IPS-NIHi11 (cell line): ENCODE results near the gene TTC22.

Experiments
- DNase-seq: peaks from one replicate; pipeline ENCODE4 v3.0.0; 2012; ENCODE audit warnings: mixed read lengths, low spot score

Gene TTC22

DNA sequence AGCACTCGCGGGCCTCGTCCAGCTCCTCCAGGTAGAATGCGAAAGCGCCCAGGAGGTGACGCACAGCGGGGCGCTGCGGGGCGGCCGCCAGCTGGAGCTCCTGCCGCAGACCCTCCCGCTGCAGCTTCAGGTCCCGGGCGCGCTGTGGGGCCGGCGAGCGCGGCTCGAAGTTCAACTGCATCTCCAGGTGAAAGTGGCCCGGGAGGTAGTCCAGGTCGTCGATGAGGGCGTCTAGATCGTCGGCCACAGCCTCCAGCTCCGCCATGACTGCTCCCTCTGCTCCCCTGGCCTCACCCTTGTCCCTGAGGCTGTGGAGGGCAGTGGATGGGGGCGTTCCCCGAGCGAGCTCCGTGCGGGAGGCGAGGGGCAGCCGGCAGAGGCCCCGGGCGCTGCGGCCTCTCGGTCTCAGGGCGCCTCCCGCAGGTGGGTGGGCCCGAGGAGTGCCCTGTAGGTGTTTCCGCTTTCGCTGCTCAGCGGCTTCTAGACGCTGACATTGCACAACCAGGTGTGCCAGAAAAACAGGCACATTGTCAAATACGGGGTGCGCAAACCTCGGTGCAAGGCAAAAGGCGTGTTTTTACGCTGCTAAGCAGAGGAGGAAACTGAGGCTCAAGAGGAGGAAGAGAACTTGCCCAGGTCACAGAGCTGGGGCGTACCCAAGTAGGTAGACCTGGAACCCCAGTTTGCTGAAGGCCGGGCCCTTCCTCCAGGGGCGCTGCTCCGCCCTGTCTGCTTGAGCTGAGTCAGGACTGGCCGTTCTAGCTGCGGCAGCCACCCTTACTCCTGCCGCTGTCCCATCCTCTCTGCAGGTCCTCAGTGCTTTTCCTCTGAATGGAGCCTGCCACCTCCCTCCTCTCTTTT lies at the start of gene TTC22:
TSS of gene TTC22 (minus strand) at position 425 of the 861 bp plus-strand sequence. CDS start at position 265, 160 bp downstream.
- peak; percentile 78 for DNase-seq

DNA sequence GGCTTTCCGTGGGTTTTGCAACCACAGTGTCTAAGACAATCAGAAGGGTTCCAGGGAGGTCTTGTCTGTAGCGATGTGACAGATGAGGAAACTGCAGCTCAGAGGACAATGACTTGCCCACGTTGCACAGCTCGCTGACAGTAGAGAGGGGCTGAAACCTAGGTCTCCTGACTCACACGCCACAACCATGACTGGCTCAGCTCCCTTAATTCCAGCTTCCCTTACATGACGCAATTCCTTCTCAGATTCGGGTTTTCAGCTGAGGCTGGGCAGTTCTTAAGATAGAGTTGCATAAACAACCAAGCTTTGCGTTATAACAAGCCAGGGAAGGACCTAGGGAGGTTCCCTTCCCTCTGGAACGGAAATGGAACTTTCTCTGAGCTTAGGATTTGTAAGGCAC lies 49.6 kb upstream of the TTC22 start:
- no peak for DNase-seq

DNA sequence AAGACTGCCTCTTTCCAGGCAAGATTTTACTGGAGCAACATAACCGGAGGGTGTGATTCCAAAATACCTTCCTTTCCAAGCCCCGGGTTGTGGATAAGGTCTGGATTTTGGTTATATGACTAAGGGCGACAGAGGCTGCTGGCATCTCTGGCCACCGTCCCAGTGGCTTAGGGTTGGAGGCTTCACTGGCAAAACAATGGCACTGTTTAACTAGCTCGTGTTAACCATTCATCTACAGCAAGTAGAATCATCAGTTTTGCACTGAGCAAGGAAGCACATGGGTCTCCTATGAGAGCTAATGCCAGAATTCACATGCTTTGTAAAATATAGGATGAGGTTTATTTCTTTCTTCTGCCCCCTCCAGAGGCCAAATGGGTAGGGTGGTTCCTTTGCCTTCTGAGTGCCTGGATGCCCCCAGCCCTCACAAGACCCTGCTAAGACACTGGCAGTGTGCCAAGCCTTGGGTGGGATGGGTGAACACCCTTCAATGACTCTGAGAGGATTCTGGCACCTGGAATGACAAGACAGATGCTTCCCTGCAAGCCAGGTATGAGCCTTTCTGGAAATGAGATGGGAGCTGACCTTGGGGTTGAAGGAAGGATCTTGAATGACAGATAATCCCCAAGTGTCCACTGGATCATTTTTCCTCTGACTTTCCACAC lies 49.1 kb upstream of the TTC22 start:
- no peak for DNase-seq

DNA sequence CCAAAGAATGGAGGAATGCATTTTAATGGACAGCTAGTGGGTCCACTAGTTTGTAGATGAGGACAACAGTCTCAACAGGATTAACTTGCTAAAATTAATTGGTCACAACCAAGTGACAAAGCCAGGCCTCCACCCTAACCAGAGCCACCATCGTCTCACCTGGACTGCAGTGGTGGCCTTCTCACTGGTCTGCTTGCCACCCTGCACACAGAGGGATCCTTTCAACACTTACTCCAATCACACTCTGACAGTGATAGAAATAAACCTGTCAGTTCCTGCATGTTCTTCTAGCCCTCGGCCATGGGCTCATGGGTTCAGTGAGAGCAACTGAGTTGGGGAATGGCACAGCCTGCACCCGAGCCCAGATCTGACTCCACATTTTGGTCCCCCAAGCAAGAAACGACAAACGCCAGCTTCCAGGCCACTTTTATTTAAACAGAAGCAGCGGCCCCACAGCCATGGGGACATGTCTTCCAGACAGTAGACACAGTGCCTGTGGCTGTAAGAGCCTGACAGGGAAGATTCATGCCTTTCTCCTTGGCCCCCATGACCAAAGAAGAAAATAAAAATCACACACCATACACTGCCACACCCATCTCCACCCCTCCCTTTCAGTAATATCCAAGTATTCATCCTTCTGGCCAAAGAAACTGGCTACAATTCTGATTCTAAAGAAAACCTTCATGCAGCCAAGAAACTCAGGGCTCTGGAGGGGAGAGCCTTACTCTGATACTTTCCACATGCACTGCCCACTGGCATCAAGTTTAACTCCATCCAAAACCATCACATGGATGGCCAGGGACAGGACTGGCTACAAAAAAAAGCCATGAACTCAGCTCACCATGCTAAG lies 48.3 kb upstream of the TTC22 start:
- no peak for DNase-seq

DNA sequence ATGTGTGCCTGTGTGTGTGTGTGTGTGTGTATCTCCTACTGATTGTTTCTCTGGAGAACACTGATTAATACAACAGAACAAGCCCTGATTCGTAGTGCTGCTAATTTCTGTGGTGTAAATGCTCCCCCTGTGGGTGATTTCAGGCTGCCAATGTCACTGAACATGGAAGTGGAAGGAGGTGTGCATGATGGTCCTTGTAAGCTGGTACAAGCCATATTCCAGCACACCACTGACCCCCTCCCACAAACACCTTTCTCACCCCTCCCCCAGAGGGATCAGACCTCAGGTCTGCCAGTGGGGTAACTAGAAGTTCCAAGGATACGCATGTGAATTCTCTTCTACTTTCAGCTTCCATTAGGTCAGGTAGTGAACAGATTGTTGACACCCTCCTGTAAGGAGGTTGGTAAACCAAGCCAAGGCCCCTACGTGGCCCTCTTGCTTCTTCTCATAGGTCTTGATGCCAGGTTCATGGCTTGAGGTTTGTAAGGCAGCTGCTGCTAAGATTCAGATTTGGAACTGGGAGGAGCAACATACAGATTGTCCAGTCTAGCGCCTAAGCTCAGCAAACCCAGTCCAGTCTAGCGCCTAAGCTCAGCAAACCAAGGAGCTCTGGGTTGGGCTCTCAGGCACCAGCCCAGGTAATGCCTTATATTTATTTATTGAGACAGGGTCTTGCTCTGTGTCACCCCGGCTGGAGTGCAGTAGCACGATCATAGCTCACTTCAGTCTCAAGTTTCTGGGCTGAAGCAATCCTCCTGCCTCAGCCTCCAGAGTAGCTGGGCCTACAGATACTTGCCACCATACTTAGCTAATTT lies 47.2 kb upstream of the TTC22 start:
- DNase-seq, result no peak

DNA sequence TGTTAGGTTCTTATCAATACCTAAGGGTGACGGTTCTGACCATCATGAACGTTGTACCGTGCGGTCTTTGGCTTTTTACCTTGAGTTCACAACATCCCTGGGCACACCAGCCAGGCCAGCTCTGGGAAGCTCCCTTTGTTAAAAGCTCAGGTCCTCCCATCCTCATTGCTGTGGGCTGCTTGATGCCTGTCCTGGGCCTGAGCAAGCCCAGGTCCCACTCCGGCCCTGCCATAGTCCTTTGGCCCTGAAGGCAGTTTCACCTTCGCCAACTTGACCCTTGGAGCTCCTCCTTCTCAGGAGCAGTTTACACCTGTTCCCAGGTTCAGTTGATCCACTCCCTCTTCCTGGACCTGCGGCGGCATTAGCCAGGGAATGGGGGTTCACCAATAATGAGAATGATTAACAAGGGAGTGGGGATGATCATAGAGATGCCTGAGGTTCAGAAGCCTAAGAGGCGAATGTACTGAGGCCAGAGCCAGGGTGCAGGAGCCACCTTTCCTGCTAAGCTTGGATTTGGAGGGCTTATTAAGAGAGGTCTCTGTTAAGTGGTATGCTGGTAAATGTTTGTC lies 45.7 kb upstream of the TTC22 start:
- no peak for DNase-seq

GRCh38 chr1:54846301-54846700 lies 45.2 kb upstream of the TTC22 start:
- no peak for DNase-seq

GRCh38 chr1:54845772-54846171 lies 44.6 kb upstream of the TTC22 start:
- no peak for DNase-seq

GRCh38 chr1:54844564-54844963 lies 43.4 kb upstream of the TTC22 start:
- DNase-seq, result no peak

- no peak for DNase-seq
These were observed 42.3 kb upstream of the TTC22 start for GRCh38 chr1:54843449-54843848.

- no peak for DNase-seq
These were observed 41.8 kb upstream of the TTC22 start for GRCh38 chr1:54842963-54843362.

DNA sequence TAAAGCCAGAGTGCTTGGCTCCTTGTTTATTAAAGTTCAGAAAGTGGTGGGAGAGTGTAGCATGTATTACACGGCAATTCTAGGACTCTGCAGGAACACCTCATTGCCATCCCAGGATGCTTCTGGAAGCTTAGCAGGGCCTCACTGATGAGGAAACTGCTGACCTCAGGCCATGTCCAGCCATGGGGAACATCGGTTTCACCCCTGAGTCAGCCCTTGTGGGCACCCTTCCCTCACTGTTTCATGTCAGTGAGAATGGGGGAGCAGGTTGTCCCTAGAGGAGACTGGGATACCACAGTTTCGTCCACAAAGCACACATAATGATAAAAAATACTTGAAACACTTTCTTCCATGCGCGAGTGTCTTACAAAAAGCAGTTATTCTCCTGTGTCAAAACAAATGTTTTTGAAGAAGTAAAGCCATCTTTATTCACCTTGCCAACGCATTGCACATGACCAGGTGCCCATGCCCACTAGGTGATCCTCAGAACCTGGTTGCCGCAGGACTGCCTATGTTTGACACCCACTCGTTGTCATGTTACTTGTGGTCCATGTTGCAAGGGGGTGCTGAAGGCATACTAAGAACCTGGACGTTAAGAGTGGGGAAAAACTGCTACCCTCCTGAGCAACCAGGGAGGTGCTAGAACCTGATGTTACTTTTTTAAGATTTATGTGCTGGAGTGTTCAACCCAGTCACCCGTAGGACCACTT lies 41.2 kb upstream of the TTC22 start:
- no peak for DNase-seq

GRCh38 chr1:54839824-54840223 lies 38.7 kb upstream of the TTC22 start:
- DNase-seq, result no peak

DNA sequence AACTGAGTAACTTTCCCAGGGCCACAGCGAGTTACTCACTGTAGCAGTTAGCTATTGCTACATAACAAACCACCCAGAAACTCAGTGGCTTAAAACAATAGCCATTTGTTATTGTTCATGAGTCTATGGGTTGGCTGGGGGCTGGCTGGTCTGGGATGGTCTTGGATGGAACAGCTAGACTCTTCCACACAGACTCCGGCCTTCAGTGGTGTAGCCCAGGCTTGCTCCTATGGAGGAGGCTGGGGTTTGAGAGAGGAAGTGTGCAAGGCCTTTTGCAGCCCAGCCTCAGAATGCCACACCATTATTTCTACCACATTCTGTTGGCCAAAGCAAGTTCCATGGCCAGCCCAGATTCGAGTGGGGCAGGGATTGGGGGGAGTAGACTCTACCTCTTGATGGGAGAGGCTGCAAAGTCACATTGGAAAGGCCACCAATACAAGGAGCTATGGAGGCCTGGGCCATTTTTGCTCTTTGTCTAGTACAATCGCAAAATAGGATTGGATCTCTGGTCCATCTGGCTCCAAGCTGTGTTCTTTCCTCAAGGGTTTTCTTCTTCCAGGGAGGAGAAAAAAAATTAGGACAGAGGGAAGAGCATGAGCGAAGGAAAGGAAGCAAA lies 37.5 kb upstream of the TTC22 start:
- no peak for DNase-seq

GRCh38 chr1:54837002-54837853 lies 36.1 kb upstream of the TTC22 start:
- no peak for DNase-seq

DNA sequence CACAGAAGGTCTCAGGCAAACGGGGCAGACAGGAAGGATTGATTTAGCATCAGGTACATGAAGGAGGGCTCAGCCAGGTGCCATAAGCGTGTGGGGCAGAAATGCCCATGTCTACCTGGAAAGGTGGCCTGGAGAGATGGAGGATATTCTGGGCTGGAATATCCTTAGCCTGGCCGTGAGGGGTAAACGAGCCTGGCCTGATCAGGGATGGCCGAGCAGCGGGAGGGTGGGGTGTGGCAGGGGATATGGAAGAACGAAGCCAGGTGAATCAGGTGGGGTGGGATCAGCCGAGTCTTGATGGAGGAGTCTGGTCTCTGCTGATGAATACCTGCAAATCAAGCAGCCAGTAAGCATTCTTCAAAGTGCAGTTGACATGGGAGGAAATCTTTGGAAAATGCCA lies 35.5 kb upstream of the TTC22 start:
- DNase-seq, result no peak

DNA sequence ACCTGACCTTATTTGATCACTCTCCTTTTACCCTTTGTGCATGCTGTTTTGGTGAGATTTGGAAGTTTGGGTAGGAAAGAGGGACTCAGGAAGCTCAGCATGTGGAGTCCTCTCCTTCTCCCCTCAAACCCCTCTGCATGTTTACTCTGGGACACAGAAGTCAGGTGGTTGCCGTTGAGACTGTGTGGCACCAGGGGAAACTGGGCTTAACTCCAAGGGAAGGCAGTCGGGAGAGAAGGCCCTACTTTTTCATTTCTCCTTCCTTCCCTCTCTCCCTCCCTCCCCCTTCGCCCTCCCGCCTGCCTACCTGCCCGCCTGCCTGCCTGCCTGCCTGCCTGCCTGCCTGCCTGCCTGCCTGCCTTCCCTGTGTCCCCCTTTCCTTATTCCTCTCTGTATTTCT lies 34.8 kb upstream of the TTC22 start:
- DNase-seq, result no peak

DNA sequence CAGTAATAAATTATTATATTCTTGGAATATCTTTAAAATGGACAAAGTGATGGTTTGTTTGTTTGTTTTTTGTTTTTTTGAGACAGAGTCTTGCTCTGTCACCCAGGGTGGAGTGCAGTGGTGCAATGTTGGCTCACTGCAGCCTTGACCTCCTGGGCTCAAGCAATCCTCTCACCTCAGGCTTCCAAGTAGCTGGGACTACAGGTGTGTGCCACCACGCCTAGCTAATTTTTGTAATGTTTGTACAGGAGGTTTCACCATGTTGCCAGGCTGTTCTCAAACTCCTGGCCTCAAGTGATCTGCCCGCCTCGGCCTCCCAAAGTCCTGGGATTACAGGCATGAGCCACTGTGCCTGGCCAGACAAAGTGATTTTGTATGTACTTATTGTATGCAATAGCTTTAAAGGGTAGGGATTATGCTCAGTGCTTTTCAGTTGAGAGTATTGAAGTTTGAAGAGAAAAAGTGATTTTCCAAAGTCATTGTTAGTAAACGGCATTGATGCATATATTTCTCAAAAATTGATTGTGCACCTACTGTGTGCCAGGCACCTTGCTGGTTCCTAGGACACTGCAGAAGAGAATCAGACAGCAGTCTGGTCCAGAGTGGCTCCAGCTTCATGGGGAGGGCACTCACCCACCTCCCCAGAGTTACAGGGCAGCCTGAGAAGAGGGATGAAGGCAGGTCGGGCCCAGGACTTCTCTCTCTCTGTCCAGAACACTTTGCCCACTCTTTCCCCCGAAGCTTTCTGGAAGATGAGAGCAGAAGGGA lies 34.2 kb upstream of the TTC22 start:
- no peak for DNase-seq
